Measurements from ENCODE around the gene HDAC4. TPM values are rescaled to one million over a fixed set of nuclear protein-coding genes. Genes with fewer than 3 reads are reported as not detected.

HDAC4 gene
- total and polyA plus RNA-seq, 10 of the 15 experiments (the other 5 are each of a cell fraction or from before 2014, with no cell fraction given): 0.22 to 15.7 (median 4.8) TPM

DNA sequence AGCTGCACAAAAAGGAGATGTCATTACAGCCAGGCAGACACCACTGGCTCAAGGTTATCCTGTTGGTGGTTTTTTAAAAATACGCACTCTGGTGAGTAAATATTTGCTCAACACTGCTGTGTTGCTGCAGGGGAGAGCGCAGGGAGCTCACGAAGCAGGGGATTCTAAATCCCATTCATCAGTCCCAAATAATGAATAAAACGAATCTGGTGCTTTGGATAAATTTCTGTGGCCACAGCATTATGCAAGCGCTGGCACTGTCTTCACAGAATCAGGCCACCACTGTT, 256.2 kb downstream of the HDAC4 start:
- FAIRE-seq (no peak), ATAC-seq (no peak), DNase-seq (ENCODE audit: low read depth, low spot score) (no peak)
- H4K20me1 ChIP-seq (ENCODE audit: control insufficient read depth, insufficient read depth): no peaks in the 10 kb centered on the region
- 91% methylated on average over 5 of the region's 5 CpGs for WGBS (ENCODE audit: insufficient coverage, insufficient replicate concordance, low lambda C conversion rate, missing lambda C conversion rate)
- intact Hi-C loops (cut with micrococcal nuclease; ENCODE audit: unreplicated experiment) (loop anchor here (5.0 to 10.0 kb wide), 2 partner anchors 110 to 253 kb away; no protein-coding TSS in a partner anchor), in situ Hi-C loops (cut with MboI) (no loop called here)
- H3K9me3 ChIP-seq (replicated peaks; ENCODE audit: control insufficient read depth, insufficient read depth, low read length): no peaks in the 10 kb centered on the region
- BruUV-seq (replicated peaks): no TSS peak
- CTCF ChIA-PET: interaction anchor here (0.8 to 2.1 kb wide), 7 partner anchors 14 to 718 kb away, joined by 3 to 7 read pairs (median 4); no protein-coding TSS in a partner anchor
- peaks cover 10% of the 10 kb centered on the region for H3K4me1 ChIP-seq (ENCODE audit: control insufficient read depth, insufficient read depth, low read length)
- H3K4me3 ChIP-seq: no peak overlapping the region
- H3K27ac ChIP-seq (ENCODE audit: control insufficient read depth, insufficient read depth): no peak overlapping the region
- H3K79me2 ChIP-seq (ENCODE audit: control insufficient read depth, insufficient read depth, low read length): no peaks in the 10 kb centered on the region
- RAD21 ChIA-PET (ENCODE audit: unreplicated experiment): interaction anchor here (0.6 to 2.3 kb wide), 4 partner anchors 90 to 257 kb away, joined by 3 to 5 read pairs (median 4); no protein-coding TSS in a partner anchor
- no peak overlapping the region for H2AFZ ChIP-seq (ENCODE audit: control insufficient read depth, low read depth, low read length)
- H3K27me3 ChIP-seq (replicated peaks in 1 of 2; ENCODE audit: control insufficient read depth in 2 of 2, insufficient read depth in 2 of 2, low read length in 1 of 2): no peaks in the 10 kb centered on the region
- no peak overlapping the region for H3K4me2 ChIP-seq (ENCODE audit: control insufficient read depth, insufficient read depth)
- TF ChIP-seq MTA2 (IDR thresholded peaks at IDR 0.05; ENCODE audit: low read depth) (no peak), TCF7 (IDR thresholded peaks at IDR 0.05; ENCODE audit: borderline replicate concordance) (no peak), SUZ12 (IDR thresholded peaks at IDR 0.05; ENCODE audit: unreplicated experiment) (no peak), ZNF274 (IDR thresholded peaks at IDR 0.05; ENCODE audit: insufficient read depth, insufficient read length) (no peak), SUPT20H (IDR thresholded peaks at IDR 0.05; ENCODE audit: borderline replicate concordance, control insufficient read depth, low read depth, low read length) (no peak), CREB1 (IDR thresholded peaks at IDR 0.05; ENCODE audit: low read depth) (no peak), SMARCA5 (IDR thresholded peaks at IDR 0.05) (no peak), BHLHE40 (IDR thresholded peaks at IDR 0.05; ENCODE audit: borderline replicate concordance in 1 of 2, low read depth in 2 of 2, low read length in 1 of 2) (no peak), NFYB (IDR thresholded peaks at IDR 0.05; ENCODE audit: insufficient read depth, low read depth, low read length) (no peak)
- TF ChIP-seq, protein P1, sequence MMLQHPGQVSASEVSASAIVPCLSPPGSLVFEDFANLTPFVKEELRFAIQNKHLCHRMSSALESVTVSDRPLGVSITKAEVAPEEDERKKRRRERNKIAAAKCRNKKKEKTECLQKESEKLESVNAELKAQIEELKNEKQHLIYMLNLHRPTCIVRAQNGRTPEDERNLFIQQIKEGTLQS (IDR thresholded peaks at IDR 0.05; ENCODE audit: borderline replicate concordance, extremely low read depth, low read depth, low read length): no peak
- no peak overlapping the region for H3K9ac ChIP-seq (ENCODE audit: control insufficient read depth, insufficient read depth, low read length)
- H3K36me3 ChIP-seq (ENCODE audit: control insufficient read depth in 2 of 2, insufficient read depth in 2 of 2, low read length in 1 of 2): no peaks in the 10 kb centered on the region
- POLR2A ChIA-PET: no interaction called here
- SMC1A ChIA-PET (ENCODE audit: uncharacterized antibody, unreplicated experiment): interaction anchor here (1.0 to 1.1 kb wide), 2 partner anchors 122 to 159 kb away, joined by 3 read pairs; no protein-coding TSS in a partner anchor

Data from GM12878 (cell line).